ENCODE results near the gene PEX14. TPM values are rescaled to one million over a fixed set of nuclear protein-coding genes. Genes with fewer than 3 reads are reported as not detected.

Gene PEX14
- total RNA-seq, 1 donor from 2014 or later, result 19.2 TPM

DNA sequence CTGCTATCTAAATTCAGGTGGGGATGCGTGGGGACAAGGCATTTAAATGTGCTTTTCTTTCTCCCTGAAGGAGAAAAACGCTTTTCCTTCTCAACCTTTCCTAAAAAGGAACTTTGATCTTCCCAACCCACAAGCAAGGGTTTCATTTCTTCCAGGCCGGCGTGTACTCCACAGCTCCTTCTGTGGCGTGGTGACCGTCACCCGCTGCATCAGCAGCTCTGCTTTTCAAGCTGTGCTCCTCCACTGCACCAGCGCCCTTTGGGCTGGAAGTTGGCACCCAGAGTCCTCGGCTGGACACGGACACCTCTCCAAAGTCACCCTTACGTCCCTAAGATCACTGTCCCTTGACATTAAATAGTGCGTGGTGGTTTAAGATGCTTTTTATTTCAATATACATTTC, 54.3 kb downstream of the PEX14 start:
- TF ChIP-seq, protein P1, sequence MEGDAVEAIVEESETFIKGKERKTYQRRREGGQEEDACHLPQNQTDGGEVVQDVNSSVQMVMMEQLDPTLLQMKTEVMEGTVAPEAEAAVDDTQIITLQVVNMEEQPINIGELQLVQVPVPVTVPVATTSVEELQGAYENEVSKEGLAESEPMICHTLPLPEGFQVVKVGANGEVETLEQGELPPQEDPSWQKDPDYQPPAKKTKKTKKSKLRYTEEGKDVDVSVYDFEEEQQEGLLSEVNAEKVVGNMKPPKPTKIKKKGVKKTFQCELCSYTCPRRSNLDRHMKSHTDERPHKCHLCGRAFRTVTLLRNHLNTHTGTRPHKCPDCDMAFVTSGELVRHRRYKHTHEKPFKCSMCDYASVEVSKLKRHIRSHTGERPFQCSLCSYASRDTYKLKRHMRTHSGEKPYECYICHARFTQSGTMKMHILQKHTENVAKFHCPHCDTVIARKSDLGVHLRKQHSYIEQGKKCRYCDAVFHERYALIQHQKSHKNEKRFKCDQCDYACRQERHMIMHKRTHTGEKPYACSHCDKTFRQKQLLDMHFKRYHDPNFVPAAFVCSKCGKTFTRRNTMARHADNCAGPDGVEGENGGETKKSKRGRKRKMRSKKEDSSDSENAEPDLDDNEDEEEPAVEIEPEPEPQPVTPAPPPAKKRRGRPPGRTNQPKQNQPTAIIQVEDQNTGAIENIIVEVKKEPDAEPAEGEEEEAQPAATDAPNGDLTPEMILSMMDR (conservative IDR thresholded peaks at IDR 0.05; ENCODE audit: low read depth, low read length), result no peak
- peak overlapping the region; percentile 24 for H3K4me3 ChIP-seq (ENCODE audit: low read depth, low read length)
- no peak for DNase-seq (ENCODE audit: low read depth)

- DNase-seq (ENCODE audit: low read depth), result no peak
Measured at GRCh38 chr1:10529765-10530164, 55.0 kb downstream of the PEX14 start.

DNA sequence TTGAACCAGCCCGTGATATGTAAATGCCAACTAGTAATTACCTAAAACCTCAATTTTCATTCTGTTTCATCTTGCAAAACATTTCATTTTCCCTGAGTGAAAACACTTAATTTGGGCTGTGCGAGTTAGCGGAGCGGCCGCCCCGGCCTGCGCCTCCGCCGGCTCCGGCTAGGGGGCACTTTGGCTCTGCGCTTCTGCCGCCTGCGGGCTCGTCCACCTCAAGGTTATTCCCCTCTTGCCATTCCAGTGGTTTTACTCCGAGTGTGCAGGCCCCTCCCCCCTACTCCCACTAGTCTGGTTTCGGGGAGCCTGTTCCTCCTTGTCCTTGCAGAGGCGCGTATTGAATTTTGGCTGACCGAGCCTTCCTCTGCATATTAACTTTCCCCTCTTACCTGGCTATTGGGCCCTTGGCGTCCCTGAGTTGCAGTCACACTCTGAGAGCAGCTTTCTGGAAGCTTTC, 55.6 kb downstream of the PEX14 start:
- no peak overlapping the region for H3K4me3 ChIP-seq (ENCODE audit: low read depth, low read length)
- TF ChIP-seq, protein P1 (conservative IDR thresholded peaks at IDR 0.05; ENCODE audit: low read depth, low read length), result peak; percentile 88
- no peak for DNase-seq (ENCODE audit: low read depth)

More at GRCh38 chr1:10529765-10530164, 55.0 kb downstream of the PEX14 start:
- TF ChIP-seq, protein P1 (conservative IDR thresholded peaks at IDR 0.05; ENCODE audit: low read depth, low read length), result no peak
- H3K4me3 ChIP-seq (ENCODE audit: low read depth, low read length), result no peak overlapping the region

DNA sequence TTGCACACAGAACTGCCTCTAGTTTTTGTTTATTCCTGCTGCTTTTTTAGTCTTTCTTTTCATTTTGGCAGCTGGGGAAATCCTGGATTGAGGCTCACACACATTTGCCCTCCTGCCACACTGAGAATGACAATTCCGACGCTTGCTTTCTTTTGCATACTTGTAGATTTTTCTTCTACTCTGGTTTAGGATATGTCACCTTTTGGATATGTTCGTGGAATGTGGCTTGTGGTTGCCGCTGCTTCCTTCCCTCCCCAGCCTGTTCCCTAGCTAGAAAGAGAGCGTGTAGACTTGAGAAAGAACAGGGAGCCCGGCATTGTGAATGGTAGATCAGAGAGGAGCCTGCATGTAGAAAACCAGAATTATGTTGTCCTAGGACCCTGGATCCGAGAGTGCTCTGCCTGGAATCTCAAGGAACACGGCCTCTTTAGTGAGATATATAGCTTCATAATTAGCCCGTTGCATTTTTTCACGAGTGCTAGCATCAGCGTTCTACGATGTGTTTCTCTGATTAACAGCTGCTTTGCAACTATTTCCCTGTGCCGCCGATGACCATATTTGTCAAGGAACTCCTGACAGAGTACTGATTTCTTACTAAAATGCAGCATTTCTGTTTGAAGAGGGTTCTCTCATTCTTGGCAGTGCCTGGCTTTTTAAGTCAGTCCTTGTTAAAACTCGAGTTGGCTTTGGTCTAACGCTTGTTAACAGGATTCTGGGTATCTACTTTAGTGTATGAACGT, 56.2 kb downstream of the PEX14 start:
- no peak overlapping the region for H3K4me3 ChIP-seq (ENCODE audit: low read depth, low read length)
- no peak for DNase-seq (ENCODE audit: low read depth)
- TF ChIP-seq, protein P1 (conservative IDR thresholded peaks at IDR 0.05; ENCODE audit: low read depth, low read length), result no peak

DNA sequence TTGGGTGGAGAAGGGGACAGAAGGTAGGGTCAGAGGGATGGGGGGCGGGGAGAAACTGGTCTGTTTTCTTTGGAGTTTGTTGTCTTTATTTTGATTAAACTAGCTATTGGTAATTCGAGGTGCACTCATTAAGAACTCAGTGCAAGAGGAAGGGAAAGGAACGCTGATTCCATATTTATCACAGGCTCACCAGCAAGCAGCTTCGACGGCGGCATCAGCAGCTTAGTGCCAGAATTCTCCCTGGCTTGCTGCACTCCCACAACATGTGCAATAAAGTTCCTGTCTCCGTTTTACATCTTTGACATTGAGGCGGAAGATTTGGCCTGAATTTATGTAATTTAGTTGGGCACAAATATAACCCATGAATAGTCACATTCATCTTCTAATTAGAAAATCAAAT, 57.6 kb downstream of the PEX14 start:
- TF ChIP-seq, protein P1 (conservative IDR thresholded peaks at IDR 0.05; ENCODE audit: low read depth, low read length), result no peak
- no peak for DNase-seq (ENCODE audit: low read depth)
- H3K4me3 ChIP-seq (ENCODE audit: low read depth, low read length), result no peak overlapping the region

- DNase-seq (ENCODE audit: low read depth), result no peak
- TF ChIP-seq, protein P1 (conservative IDR thresholded peaks at IDR 0.05; ENCODE audit: low read depth, low read length), result no peak
- no peak overlapping the region for H3K4me3 ChIP-seq (ENCODE audit: low read depth, low read length)
Measured at GRCh38 chr1:10534519-10534918, 59.8 kb downstream of the PEX14 start.

Data from epithelial cell of proximal tubule (primary cell).